ENCODE measurements around the gene MYO1G.
A peak's percentile ranks its signal among the peaks of the same experiment; 100 is the strongest.
"Not testable (repeated sequence)": the region's sequence is repeated elsewhere in the genome, so short reads cannot be mapped to it uniquely, and the experiment has no call there.

The MYO1G gene

GRCh38 chr7:44935016-44935415, 43.8 kb downstream of the MYO1G start:
- Histone ChIP-seq H3K4me3 (ENCODE audit: low read depth in 1 of 2, low read length in 2 of 2) (no peak overlapping the region), H3K27me3 (ENCODE audit: insufficient read depth, low read length, poor library complexity) (peaks cover 2% of the 10 kb centered on the region), H3K36me3 (ENCODE audit: insufficient read depth, low read length) (no peaks in the 10 kb centered on the region), H3K27ac (ENCODE audit: low read length) (no peak overlapping the region), H3K9ac (ENCODE audit: low read depth, low read length) (no peak overlapping the region), H3K9me3 (ENCODE audit: insufficient read depth, low read length, severe bottlenecking) (no peaks in the 10 kb centered on the region), H3K4me2 (ENCODE audit: insufficient read depth, low read length) (no peak overlapping the region), H2AFZ (ENCODE audit: low read depth, low read length) (no peak overlapping the region), H3K79me2 (ENCODE audit: insufficient read depth, low read length) (no peaks in the 10 kb centered on the region), H4K20me1 (ENCODE audit: insufficient read depth, low read length) (no peaks in the 10 kb centered on the region), H3K4me1 (ENCODE audit: insufficient read depth, low read length) (no peaks in the 10 kb centered on the region)
- ATAC-seq (ENCODE audit: insufficient read depth, low read depth) (no peak), DNase-seq (no peak)
- TF ChIP-seq CTCF (IDR thresholded peaks at IDR 0.05; ENCODE audit: borderline replicate concordance, extremely low read depth, low read length, poor library complexity, severe bottlenecking) (no peak), EZH2 (IDR thresholded peaks at IDR 0.05; ENCODE audit: borderline replicate concordance, low read depth, low read length, severe bottlenecking) (no peak)

- not testable (repeated sequence) for DNase-seq
Observed at GRCh38 chr7:44934510-44934909, 44.3 kb downstream of the MYO1G start.

GRCh38 chr7:44930921-44931320, 47.9 kb downstream of the MYO1G start:
- Histone ChIP-seq H3K9me3 (ENCODE audit: insufficient read depth, low read length, severe bottlenecking) (no peaks in the 10 kb centered on the region), H2AFZ (ENCODE audit: low read depth, low read length) (no peak overlapping the region), H3K27me3 (ENCODE audit: insufficient read depth, low read length, poor library complexity) (peaks cover 2% of the 10 kb centered on the region), H3K4me2 (ENCODE audit: insufficient read depth, low read length) (no peak overlapping the region), H3K4me3 (ENCODE audit: low read depth in 1 of 2, low read length in 2 of 2) (no peak overlapping the region), H3K36me3 (ENCODE audit: insufficient read depth, low read length) (no peaks in the 10 kb centered on the region), H3K4me1 (ENCODE audit: insufficient read depth, low read length) (no peaks in the 10 kb centered on the region), H3K27ac (ENCODE audit: low read length) (no peak overlapping the region), H4K20me1 (ENCODE audit: insufficient read depth, low read length) (no peaks in the 10 kb centered on the region), H3K9ac (ENCODE audit: low read depth, low read length) (no peak overlapping the region), H3K79me2 (ENCODE audit: insufficient read depth, low read length) (no peaks in the 10 kb centered on the region)
- no peak for ATAC-seq (ENCODE audit: insufficient read depth, low read depth)
- DNase-seq, result no peak
- no peak for TF ChIP-seq CTCF (IDR thresholded peaks at IDR 0.05; ENCODE audit: borderline replicate concordance, extremely low read depth, low read length, poor library complexity, severe bottlenecking)
- TF ChIP-seq EZH2 (IDR thresholded peaks at IDR 0.05; ENCODE audit: borderline replicate concordance, low read depth, low read length, severe bottlenecking), result no peak

More at GRCh38 chr7:44934510-44934909, 44.3 kb downstream of the MYO1G start:
- not testable (repeated sequence) for H3K27ac ChIP-seq (ENCODE audit: low read length); H3K4me2 ChIP-seq (ENCODE audit: insufficient read depth, low read length); H3K79me2 ChIP-seq (ENCODE audit: insufficient read depth, low read length); H3K4me3 ChIP-seq (ENCODE audit: low read depth in 1 of 2, low read length in 2 of 2); H3K9ac ChIP-seq (ENCODE audit: low read depth, low read length); ATAC-seq (ENCODE audit: insufficient read depth, low read depth); H3K9me3 ChIP-seq (ENCODE audit: insufficient read depth, low read length, severe bottlenecking); H2AFZ ChIP-seq (ENCODE audit: low read depth, low read length); H3K27me3 ChIP-seq (ENCODE audit: insufficient read depth, low read length, poor library complexity); H3K36me3 ChIP-seq (ENCODE audit: insufficient read depth, low read length); H3K4me1 ChIP-seq (ENCODE audit: insufficient read depth, low read length); H4K20me1 ChIP-seq (ENCODE audit: insufficient read depth, low read length)

- H2AFZ ChIP-seq (ENCODE audit: low read depth, low read length), result peak overlapping the region; percentile 78
- ATAC-seq (ENCODE audit: insufficient read depth, low read depth), result peak; percentile 35; the same call in 2 of the 3 replicates
Observed at GRCh38 chr7:44922351-44922694, 56.5 kb downstream of the MYO1G start.

More at GRCh38 chr7:44922351-44922694, 56.5 kb downstream of the MYO1G start:
- no peak overlapping the region for H3K4me2 ChIP-seq (ENCODE audit: insufficient read depth, low read length)
- H4K20me1 ChIP-seq (ENCODE audit: insufficient read depth, low read length), result no peaks in the 10 kb centered on the region
- H3K4me3 ChIP-seq (ENCODE audit: low read depth in 1 of 2, low read length in 2 of 2), result no peak overlapping the region
- H3K27me3 ChIP-seq (ENCODE audit: insufficient read depth, low read length, poor library complexity), result no peaks in the 10 kb centered on the region
- no peaks in the 10 kb centered on the region for H3K36me3 ChIP-seq (ENCODE audit: insufficient read depth, low read length)
- TF ChIP-seq EZH2 (IDR thresholded peaks at IDR 0.05; ENCODE audit: borderline replicate concordance, low read depth, low read length, severe bottlenecking) (no peak), CTCF (IDR thresholded peaks at IDR 0.05; ENCODE audit: borderline replicate concordance, extremely low read depth, low read length, poor library complexity, severe bottlenecking) (no peak)
- H3K27ac ChIP-seq (ENCODE audit: low read length), result no peak overlapping the region
- H3K9ac ChIP-seq (ENCODE audit: low read depth, low read length), result no peak overlapping the region
- no peaks in the 10 kb centered on the region for H3K9me3 ChIP-seq (ENCODE audit: insufficient read depth, low read length, severe bottlenecking)
- DNase-seq, result no peak
- peaks cover 5% of the 10 kb centered on the region; the same call in 1 of the 2 replicates for H3K4me1 ChIP-seq (ENCODE audit: insufficient read depth, low read length)
- H3K79me2 ChIP-seq (ENCODE audit: insufficient read depth, low read length), result no peaks in the 10 kb centered on the region

Data from DND-41 (cell line).